Erythroblast (primary cell): ENCODE data around the gene RPL18A.
"Not testable (repeated sequence)": the region's sequence is repeated elsewhere in the genome, so short reads cannot be mapped to it uniquely, and the experiment has no call there.

Source experiments
- GATA1 ChIP-seq: IDR thresholded peaks from 2 replicates; pipeline ENCODE4 v1.6.1; 2011; ENCODE audit warnings: low read depth, mild to moderate bottlenecking, control low read depth, low read length, moderate library complexity
- POLR2A ChIP-seq: IDR thresholded peaks from 2 replicates; pipeline ENCODE4 v1.6.1; 2011; ENCODE audit warnings: mild to moderate bottlenecking, low read length

- not testable (repeated sequence) for TF ChIP-seq POLR2A, GATA1
Measured at GRCh38 chr19:17887221-17887620, 27.5 kb downstream of the RPL18A start.
